Peyer's patch (tissue), 4 donors: ENCODE data around the gene ZNF774.

Experiments
- CTCF ChIP-seq, 6 experiments: fragments of 450-650 bp in 4 of 6; fragments of 200-600 bp in 2 of 6; sonication (generic) in 1 of 6; IDR thresholded peaks; one replicate each; pipeline ENCODE4 v1.5.1; 2017 to 2019; ENCODE audit warnings: antibody characterized with exemption in 6 of 6, mild to moderate bottlenecking in 3 of 6, moderate library complexity in 1 of 6
- POLR2A ChIP-seq, 2 donors: fragments of 450-650 bp; IDR thresholded peaks; one replicate each; pipeline ENCODE4 v1.5.1; 2017; ENCODE audit warnings: antibody characterized with exemption in 2 of 2, mild to moderate bottlenecking in 2 of 2, moderate library complexity in 2 of 2

DNA sequence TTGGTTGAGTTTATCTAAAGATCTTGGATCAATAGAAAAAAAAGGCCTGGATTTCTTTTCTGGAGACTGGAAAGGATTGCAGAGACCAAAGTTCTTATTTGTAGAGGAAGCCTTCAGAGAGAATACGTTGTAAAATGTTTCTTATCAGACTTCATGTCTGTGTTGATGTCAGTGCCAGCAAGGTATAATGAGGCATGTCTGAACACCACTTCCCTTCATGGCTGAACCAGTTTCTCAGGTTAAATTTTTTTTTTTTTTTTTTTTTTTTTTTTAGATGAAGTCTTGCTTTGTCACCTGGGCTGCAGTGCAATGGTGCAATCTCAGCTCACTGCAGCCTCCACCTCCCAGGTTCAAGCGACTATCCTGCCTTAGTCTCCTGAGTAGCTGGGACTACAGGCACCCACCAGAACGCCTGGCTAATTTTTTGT is 17.8 kb upstream of the ZNF774 start:
- no peak for TF ChIP-seq CTCF (IDR thresholded peaks at IDR 0.05)
- no peak for TF ChIP-seq POLR2A (IDR thresholded peaks at IDR 0.05)
